HCT116 (cell line): ENCODE data around the gene LNPEP.

ENCODE experiments used
- CTCF ChIP-seq, 3 experiments: fragments of 200-600 bp in 1 of 3; sonication (generic) in 1 of 3; IDR thresholded peaks in 2 of 3; conservative IDR thresholded peaks in 1 of 3; 2 replicates each; pipeline ENCODE4 v1.5.1; 2012 to 2017; ENCODE audit warnings: low read depth in 2 of 3, low read length in 2 of 3, antibody characterized with exemption in 1 of 3, borderline replicate concordance in 1 of 3, control low read depth in 1 of 3, mild to moderate bottlenecking in 1 of 3, mixed read lengths in 1 of 3, mixed run types in 1 of 3, moderate library complexity in 1 of 3; ENCODE audit not compliant: insufficient read depth in 1 of 3
- EZH2 ChIP-seq: fragments of 200-600 bp; sonication (generic); IDR thresholded peaks from 2 replicates; pipeline ENCODE4 v1.6.1; 2017; ENCODE audit warnings: antibody characterized with exemption, mixed run types
- POLR2A ChIP-seq: IDR thresholded peaks from 2 replicates; pipeline ENCODE4 v1.7.0; 2011; ENCODE audit warnings: borderline replicate concordance; ENCODE audit not compliant: insufficient read depth, insufficient read length; ENCODE audit errors: extremely low read depth

- TF ChIP-seq CTCF (IDR thresholded peaks at IDR 0.05 in 2 of 3, conservative IDR thresholded peaks at IDR 0.05 in 1 of 3; ENCODE audit: borderline replicate concordance in 1 of 3, insufficient read depth in 1 of 3, low read depth in 2 of 3, low read length in 2 of 3) (no peak), POLR2A (no peak), EZH2 (no peak)
These were observed 17.3 kb downstream of the LNPEP start for GRCh38 chr5:96952974-96953730.
